ENCODE data around the gene BCL2L12.

- TF ChIP-seq, protein P1, sequence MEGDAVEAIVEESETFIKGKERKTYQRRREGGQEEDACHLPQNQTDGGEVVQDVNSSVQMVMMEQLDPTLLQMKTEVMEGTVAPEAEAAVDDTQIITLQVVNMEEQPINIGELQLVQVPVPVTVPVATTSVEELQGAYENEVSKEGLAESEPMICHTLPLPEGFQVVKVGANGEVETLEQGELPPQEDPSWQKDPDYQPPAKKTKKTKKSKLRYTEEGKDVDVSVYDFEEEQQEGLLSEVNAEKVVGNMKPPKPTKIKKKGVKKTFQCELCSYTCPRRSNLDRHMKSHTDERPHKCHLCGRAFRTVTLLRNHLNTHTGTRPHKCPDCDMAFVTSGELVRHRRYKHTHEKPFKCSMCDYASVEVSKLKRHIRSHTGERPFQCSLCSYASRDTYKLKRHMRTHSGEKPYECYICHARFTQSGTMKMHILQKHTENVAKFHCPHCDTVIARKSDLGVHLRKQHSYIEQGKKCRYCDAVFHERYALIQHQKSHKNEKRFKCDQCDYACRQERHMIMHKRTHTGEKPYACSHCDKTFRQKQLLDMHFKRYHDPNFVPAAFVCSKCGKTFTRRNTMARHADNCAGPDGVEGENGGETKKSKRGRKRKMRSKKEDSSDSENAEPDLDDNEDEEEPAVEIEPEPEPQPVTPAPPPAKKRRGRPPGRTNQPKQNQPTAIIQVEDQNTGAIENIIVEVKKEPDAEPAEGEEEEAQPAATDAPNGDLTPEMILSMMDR (IDR thresholded peaks at IDR 0.05): no peak
- no peak for TF ChIP-seq EZH2 (IDR thresholded peaks at IDR 0.05; ENCODE audit: borderline replicate concordance, insufficient read depth, low read depth, low read length, poor library complexity, severe bottlenecking)
Measured at GRCh38 chr19:49654581-49654980, 11.2 kb upstream of the BCL2L12 start.

Measured in B cell (primary cell).